Measurements from ENCODE around the gene PIK3CD.

DNA sequence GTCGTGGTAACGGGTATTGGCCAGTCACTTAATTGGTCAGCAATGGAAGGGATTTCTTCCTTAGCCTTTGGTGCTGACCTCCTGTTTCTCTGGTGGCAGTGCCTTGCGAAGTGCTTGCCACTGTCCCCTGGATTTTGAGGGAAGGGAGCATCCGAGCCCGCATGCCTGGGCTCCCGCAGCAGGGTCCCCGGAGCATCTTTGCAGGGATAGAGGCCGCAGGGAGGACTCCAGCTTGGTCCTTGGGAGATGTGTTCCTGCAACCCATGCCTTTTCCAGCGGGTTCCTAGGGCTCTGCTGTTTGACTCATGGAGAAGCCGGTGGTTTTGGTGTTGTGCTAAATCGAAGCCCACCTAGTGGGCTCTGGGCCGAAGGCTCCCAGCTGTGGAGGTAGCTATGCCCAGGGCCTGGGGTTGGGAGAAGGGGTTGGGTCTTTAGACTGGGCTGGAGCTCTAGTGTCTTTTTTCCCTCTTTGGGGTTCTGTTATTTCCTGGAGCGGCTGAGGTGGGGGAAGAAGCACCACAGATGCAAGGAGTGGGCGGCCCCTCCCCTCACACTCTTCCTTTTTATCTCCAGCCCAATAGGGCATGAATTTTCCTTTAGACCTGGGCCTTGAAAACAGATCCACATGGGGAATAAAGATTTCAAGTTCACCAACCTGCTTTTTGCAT lies 39.0 kb downstream of the PIK3CD start:
- TF ChIP-seq POLR2A (IDR thresholded peaks at IDR 0.05), result no peak
- TF ChIP-seq, protein P1, sequence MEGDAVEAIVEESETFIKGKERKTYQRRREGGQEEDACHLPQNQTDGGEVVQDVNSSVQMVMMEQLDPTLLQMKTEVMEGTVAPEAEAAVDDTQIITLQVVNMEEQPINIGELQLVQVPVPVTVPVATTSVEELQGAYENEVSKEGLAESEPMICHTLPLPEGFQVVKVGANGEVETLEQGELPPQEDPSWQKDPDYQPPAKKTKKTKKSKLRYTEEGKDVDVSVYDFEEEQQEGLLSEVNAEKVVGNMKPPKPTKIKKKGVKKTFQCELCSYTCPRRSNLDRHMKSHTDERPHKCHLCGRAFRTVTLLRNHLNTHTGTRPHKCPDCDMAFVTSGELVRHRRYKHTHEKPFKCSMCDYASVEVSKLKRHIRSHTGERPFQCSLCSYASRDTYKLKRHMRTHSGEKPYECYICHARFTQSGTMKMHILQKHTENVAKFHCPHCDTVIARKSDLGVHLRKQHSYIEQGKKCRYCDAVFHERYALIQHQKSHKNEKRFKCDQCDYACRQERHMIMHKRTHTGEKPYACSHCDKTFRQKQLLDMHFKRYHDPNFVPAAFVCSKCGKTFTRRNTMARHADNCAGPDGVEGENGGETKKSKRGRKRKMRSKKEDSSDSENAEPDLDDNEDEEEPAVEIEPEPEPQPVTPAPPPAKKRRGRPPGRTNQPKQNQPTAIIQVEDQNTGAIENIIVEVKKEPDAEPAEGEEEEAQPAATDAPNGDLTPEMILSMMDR (IDR thresholded peaks at IDR 0.05), result no peak

Measured in esophagus squamous epithelium (tissue), 4 donors.